SHP77 (cell line): ENCODE measurements around the gene HOXA10.

ENCODE experiments used
- DNase-seq, 2 experiments: peaks; one replicate each; lab custom pipeline; 2025; lab: John Stamatoyannopoulos, UW

HOXA10 gene

DNA sequence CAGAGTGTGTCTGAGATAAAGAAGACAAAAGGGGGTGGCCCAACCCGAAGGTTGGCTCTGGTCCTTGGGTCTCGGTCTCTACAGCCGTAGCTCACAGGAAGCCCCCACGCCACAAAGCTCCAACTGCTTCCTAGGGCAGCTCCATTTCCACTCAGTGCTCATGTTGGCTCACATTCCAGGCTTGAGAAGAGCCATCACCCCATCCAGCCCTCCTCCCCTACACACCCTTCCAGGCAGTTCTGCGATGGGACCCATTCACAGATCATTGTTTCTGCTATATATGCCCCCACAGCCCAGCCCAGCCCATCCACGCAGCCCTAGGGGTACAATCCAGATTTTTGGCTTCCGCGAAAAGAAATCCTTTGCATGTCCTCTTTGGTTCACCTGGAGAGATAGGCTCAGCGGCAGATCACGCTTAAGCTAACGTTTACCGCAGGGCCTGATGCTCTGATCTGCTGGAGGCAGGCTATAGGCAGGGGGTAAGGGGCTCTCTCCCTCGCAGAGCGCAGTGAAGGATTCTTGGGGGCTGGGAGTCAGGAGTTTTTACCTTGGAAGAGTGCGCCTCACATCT is 17.1 kb upstream of the HOXA10 start:
- no peak for DNase-seq

GRCh38 chr7:27189997-27190748 is 16.1 kb upstream of the HOXA10 start:
- no peak for DNase-seq

DNA sequence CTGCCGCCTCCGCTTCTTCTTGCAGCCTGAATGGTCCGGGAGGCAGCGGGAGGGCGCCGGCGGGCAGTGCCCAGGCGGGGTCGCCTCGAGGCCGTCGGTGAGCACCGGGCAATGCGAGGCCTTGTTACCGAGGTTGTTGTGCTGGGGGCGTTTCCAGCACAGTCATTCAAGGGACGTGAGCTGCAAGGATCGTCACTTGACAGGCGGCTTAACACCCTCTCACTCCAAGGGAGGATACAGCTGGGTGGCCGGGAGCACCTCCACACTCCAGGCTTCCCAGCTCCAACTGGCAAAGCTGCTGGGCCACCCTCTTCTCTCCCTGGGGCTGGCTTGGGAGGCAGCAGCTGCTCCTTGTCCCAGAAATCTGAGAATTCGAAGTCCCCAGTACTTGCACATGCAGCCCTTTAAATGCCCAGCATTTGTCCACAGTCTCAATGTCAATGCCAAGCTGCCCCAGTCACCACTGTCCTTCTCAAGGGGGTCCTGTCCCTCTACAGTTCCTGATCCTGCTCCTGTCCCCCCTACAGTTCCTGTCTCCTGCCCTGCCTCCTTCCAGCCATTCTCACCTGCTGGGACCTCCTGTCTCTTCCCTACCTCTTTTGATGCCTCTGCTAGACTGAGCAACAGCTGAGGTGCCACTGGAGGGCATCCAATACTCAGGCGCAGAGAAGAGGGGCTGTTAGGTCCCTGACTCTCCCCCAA is 15.3 kb upstream of the HOXA10 start:
- DNase-seq = no peak

- no peak for DNase-seq
Measured at GRCh38 chr7:27188386-27189294, 14.5 kb upstream of the HOXA10 start.

- DNase-seq = no peak
Measured at GRCh38 chr7:27187475-27188385, 13.6 kb upstream of the HOXA10 start.

- DNase-seq = no peak
Measured at GRCh38 chr7:27186668-27187474, 12.8 kb upstream of the HOXA10 start.

GRCh38 chr7:27185854-27186667 is 11.9 kb upstream of the HOXA10 start:
- no peak for DNase-seq

- no peak for DNase-seq
Measured at GRCh38 chr7:27185013-27185853, 11.1 kb upstream of the HOXA10 start, which contains the start of gene HOXA11. Gene HOXA11 (minus strand): TSS chr7:27185232. CDS start chr7:27185144, 88 bp downstream.

DNA sequence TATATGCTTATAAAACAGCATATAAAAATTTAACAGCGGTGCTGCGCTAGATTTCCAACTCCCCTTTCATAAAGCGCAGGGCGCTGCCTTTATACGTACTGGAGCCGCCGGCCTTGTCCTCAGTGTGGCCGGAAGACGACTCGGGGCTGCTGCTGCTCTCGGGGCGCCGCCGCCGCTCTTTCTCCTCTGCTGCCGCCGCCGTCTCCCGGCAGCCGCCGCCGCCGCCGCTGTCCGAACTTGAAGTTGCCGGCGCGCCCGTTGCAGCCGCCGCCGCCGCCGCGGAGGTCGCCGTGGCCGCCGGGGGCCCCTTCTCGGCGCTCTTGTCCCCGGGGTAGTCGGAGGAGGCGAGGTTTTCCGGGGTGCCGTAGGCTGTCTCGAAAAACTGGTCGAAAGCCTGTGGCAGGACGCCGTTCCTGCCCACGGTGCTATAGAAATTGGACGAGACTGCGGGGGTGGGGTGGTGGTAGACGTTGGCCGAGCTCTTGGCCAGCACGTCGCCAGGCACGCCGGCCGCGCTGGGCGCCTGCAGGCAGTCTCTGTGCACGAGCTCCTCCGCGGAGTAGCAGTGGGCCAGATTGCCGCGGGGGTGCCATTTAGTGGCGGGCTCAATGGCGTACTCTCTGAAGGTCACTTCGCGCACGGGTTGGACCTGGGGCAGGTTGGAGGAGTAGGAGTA is 10.4 kb upstream of the HOXA10 start:
- DNase-seq = no peak

GRCh38 chr7:27183682-27184336 is 9.7 kb upstream of the HOXA10 start:
- no peak for DNase-seq

DNA sequence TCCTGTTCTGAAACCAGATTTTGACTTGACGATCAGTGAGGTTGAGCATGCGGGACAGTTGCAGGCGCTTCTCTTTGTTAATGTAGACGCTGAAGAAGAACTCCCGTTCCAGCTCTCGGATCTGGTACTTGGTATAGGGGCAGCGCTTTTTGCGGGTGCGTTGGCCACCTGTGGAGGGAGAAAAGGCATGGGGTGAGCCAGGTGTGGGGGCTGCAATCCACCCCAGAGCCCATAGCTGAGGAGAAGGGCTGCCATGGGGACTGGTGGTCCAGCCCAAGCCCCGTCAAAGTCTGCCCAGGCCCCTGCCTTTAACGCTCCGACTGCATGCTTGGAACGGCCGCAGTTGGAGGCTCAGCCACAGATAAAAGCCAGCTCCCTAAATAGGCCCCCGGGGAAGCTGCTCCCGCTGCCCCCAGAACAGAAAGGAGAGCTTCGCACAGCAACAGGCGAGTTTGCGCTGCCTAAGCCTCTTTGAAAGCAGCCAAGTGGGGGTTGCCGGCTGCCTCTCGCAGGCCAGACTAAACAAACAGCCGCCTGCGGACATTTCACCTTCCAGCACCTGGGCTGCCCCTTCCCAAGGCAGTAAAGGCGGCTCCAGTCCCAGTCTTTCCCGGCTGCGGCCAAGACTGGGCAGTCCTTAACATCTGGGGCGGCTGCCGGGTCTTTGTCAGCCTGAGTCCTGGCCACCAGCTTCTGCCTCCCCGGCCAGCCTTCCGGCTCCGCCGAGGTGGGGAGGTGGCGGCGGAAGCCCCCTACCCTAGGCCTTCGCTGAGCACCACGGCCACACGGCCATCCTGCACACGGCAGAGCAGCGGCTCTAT is 9.0 kb upstream of the HOXA10 start:
- no peak for DNase-seq

- DNase-seq = no peak
Measured at GRCh38 chr7:27182285-27182841, 8.2 kb upstream of the HOXA10 start.

DNA sequence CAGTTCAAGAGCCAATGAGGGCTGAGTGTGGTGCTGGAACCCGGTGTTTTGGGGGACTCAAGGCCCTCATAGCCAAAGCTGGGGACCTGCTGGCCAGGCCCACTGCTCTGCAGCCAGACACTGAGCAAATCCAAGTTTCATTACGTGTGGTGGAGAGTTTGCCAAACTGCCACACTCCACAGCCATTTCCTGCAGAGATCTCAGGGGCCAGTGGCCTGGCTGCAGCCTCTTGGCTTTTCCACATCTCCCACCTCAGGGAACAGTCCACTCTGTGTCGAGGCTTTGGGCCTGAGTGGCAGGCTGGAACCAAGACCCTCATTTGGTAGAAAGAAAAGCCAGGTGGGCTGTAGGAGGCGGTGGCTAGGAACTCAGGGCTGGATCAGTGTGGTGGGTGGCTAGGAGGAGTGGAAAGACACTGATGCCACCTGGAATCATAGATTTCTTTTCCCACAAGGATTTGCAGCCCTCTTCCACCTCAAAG is 7.7 kb upstream of the HOXA10 start:
- DNase-seq = no peak

- DNase-seq = no peak
Measured at GRCh38 chr7:27180431-27181420, 6.6 kb upstream of the HOXA10 start.
